GM23338 (cell line): Measurements from ENCODE around the gene ANKFY1.

Source experiments
- CREB1 ChIP-seq: fragments of 250-450 bp; sonication (Bioruptor Pico); IDR thresholded peaks from 2 replicates; pipeline ENCODE4 v1.5.0; 2020; ENCODE audit warnings: low read depth, mild to moderate bottlenecking, moderate library complexity
- EZH2 ChIP-seq: fragments of 200-600 bp; sonication (generic); IDR thresholded peaks from one replicate; pipeline ENCODE4 v1.8.0; 2017; ENCODE audit warnings: antibody characterized with exemption, mild to moderate bottlenecking, low read depth; ENCODE audit not compliant: unreplicated experiment
- EZH2phosphoT487 ChIP-seq: fragments of 200-600 bp; sonication (generic); IDR thresholded peaks from one replicate; pipeline ENCODE4 v1.8.1; 2018; ENCODE audit warnings: antibody characterized with exemption; ENCODE audit not compliant: unreplicated experiment
- JUNB ChIP-seq: IDR thresholded peaks from one replicate; pipeline ENCODE4 v1.6.1; 2016; ENCODE audit warnings: antibody characterized with exemption; ENCODE audit not compliant: unreplicated experiment
- POLR2AphosphoS5 ChIP-seq: IDR thresholded peaks from 2 replicates; pipeline ENCODE4 v1.6.1; 2016; ENCODE audit warnings: antibody characterized with exemption, low read depth
- STAT1 ChIP-seq: IDR thresholded peaks from one replicate; pipeline ENCODE4 v1.6.1; 2016; ENCODE audit warnings: antibody characterized with exemption; ENCODE audit not compliant: unreplicated experiment
- TF ChIP-seq, protein P1 (sequence below), 2 experiments: fragments of 200-600 bp in 1 of 2; sonication (generic) in 1 of 2; conservative IDR thresholded peaks; 2 replicates each; pipeline versions ENCODE4 v1.5.1 to v1.6.1; 2016 to 2017; ENCODE audit warnings: antibody characterized with exemption in 2 of 2, low read depth in 2 of 2, mild to moderate bottlenecking in 2 of 2, moderate library complexity in 1 of 2
- TF ChIP-seq, protein P2 (sequence below): IDR thresholded peaks from 2 replicates; pipeline ENCODE4 v1.6.1; 2016; ENCODE audit warnings: antibody characterized with exemption

DNA sequence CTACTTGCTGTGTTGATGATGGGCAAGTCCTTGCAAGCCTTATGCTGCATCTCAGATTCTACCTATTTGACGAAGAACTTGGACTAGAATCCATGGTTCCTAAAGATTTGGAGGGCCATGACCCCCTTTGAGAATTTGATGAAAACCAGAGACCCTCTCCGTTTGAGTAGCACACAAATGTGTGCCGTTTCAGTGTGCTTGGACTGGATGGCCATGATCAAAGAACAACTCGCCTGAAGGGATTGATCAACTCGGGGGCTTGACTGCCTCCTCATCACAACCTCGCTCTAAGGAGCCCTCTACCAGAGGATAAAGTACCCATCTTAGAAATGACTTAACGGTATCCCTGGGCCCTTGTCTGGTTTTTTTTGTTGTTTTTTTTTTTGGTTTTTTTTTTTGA lies 2.8 kb upstream of the ANKFY1 start:
- TF ChIP-seq, protein P1, sequence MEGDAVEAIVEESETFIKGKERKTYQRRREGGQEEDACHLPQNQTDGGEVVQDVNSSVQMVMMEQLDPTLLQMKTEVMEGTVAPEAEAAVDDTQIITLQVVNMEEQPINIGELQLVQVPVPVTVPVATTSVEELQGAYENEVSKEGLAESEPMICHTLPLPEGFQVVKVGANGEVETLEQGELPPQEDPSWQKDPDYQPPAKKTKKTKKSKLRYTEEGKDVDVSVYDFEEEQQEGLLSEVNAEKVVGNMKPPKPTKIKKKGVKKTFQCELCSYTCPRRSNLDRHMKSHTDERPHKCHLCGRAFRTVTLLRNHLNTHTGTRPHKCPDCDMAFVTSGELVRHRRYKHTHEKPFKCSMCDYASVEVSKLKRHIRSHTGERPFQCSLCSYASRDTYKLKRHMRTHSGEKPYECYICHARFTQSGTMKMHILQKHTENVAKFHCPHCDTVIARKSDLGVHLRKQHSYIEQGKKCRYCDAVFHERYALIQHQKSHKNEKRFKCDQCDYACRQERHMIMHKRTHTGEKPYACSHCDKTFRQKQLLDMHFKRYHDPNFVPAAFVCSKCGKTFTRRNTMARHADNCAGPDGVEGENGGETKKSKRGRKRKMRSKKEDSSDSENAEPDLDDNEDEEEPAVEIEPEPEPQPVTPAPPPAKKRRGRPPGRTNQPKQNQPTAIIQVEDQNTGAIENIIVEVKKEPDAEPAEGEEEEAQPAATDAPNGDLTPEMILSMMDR (conservative IDR thresholded peaks at IDR 0.05; ENCODE audit: low read depth in 2 of 2) = no peak
- TF ChIP-seq EZH2 = no peak
- TF ChIP-seq CREB1 (CRISPR knock-in tag) = no peak
- no peak; the same call in 1 of the 2 replicates for TF ChIP-seq POLR2AphosphoS5
- TF ChIP-seq JUNB = no peak
- TF ChIP-seq, protein P2, sequence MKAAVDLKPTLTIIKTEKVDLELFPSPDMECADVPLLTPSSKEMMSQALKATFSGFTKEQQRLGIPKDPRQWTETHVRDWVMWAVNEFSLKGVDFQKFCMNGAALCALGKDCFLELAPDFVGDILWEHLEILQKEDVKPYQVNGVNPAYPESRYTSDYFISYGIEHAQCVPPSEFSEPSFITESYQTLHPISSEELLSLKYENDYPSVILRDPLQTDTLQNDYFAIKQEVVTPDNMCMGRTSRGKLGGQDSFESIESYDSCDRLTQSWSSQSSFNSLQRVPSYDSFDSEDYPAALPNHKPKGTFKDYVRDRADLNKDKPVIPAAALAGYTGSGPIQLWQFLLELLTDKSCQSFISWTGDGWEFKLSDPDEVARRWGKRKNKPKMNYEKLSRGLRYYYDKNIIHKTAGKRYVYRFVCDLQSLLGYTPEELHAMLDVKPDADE = no peak
- no peak for TF ChIP-seq STAT1
- TF ChIP-seq EZH2phosphoT487 = no peak
